ENCODE results near the gene SLC25A21. TPM values are rescaled to one million over a fixed set of nuclear protein-coding genes. Genes with fewer than 3 reads are reported as not detected.

Gene SLC25A21
- total RNA-seq, 4 donors from 2014 or later: 2.0 TPM; not detected in 3

DNA sequence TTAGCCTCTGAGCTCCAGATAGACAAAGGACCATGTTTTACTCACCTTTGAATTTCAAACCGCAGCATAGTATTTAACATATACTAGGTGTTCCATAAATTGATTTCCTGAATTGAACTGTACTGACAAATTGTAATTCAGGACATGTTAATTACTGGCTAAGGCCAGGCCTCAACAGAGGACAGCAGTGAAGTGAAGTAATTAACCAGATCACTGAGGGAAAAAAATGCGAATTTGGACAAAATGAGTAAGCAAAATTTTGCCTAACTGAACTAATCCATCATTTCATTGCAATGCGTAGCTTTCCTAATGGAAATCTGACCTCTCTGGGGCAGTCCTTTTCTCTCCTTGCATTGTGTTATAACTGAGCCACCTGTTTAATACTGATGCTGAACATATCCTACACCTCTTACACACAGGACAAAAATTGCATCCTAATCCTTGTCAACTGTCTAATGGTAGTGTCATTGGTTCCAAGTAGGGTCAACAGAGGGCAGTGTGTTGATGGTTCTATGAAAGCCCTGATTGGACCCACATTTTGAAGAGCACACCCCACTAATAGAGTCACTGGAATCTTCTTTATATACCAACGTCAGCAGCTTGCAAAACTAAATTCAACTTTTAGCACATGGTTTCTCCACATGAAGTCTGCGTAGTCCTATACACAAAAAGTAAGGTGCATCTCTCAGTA lies 148.4 kb downstream of the SLC25A21 start:
- H3K9me3 ChIP-seq: no peaks in the 10 kb centered on the region
- H3K4me1 ChIP-seq: no peaks in the 10 kb centered on the region
- no peak for TF ChIP-seq POLR2AphosphoS5 (IDR thresholded peaks at IDR 0.05)
- no peak for TF ChIP-seq POLR2A (IDR thresholded peaks at IDR 0.05)
- WGBS: 83% methylated on average over 5 of the region's 5 CpGs
- no peak overlapping the region for H3K27ac ChIP-seq
- no peaks in the 10 kb centered on the region for H3K27me3 ChIP-seq
- H3K36me3 ChIP-seq: no peaks in the 10 kb centered on the region
- no peak for DNase-seq (ENCODE audit: low spot score in 2 of 2)
- no peak overlapping the region for H3K4me3 ChIP-seq

DNA sequence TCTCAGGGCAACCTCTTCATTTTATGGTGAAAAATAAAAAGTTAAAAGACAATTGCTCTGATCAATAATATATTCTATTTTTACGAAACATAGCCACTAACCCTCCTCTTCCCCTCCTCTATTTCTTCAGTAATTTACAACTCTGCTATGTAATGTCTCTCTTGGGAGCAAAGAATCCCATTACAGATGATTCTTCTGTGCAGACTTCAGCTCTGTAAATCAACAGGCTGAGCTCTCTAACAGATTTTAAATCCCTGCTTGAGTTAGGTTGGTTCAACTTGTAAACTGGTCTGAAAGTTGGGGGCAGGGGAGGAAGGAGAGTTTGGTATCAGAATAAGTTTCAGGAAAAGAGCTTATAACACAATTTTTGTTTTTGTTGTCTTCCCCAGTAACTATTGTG lies 151.0 kb downstream of the SLC25A21 start:
- 64% methylated on average over 1 of the region's 1 CpG for WGBS
- TF ChIP-seq EP300 (IDR thresholded peaks at IDR 0.05): no peak
- TF ChIP-seq, protein P1, sequence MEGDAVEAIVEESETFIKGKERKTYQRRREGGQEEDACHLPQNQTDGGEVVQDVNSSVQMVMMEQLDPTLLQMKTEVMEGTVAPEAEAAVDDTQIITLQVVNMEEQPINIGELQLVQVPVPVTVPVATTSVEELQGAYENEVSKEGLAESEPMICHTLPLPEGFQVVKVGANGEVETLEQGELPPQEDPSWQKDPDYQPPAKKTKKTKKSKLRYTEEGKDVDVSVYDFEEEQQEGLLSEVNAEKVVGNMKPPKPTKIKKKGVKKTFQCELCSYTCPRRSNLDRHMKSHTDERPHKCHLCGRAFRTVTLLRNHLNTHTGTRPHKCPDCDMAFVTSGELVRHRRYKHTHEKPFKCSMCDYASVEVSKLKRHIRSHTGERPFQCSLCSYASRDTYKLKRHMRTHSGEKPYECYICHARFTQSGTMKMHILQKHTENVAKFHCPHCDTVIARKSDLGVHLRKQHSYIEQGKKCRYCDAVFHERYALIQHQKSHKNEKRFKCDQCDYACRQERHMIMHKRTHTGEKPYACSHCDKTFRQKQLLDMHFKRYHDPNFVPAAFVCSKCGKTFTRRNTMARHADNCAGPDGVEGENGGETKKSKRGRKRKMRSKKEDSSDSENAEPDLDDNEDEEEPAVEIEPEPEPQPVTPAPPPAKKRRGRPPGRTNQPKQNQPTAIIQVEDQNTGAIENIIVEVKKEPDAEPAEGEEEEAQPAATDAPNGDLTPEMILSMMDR (IDR thresholded peaks at IDR 0.05): no peak
- TF ChIP-seq POLR2AphosphoS5 (IDR thresholded peaks at IDR 0.05): no peak
- TF ChIP-seq POLR2A (IDR thresholded peaks at IDR 0.05): no peak
- Histone ChIP-seq H3K9me3 (no peaks in the 10 kb centered on the region), H3K36me3 (no peaks in the 10 kb centered on the region), H3K27ac (no peak overlapping the region), H3K27me3 (no peaks in the 10 kb centered on the region), H3K4me3 (no peak overlapping the region), H3K4me1 (no peaks in the 10 kb centered on the region)
- DNase-seq (ENCODE audit: low spot score in 2 of 2): no peak

DNA sequence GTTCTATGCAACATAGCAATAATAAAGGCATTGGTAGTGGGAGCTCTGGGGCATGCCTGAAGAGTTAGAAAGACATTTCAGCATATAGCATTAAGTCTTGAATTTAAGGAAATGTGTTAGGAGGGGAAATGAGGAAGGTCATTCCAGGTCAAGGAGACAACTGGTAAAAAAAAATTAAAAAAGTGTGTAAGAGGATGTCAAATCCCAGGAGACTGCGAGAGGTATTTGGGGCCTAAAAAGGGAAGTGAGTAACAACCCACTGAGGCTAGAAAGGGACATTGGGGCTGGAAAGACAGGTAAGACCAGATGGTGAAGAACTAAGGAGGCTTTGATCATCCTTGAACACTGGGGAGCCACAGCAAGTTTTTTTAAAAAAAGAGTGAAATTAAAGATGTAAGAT lies 152.9 kb downstream of the SLC25A21 start:
- Histone ChIP-seq H3K9me3 (no peaks in the 10 kb centered on the region), H3K27ac (no peak overlapping the region), H3K4me3 (no peak overlapping the region), H3K27me3 (no peaks in the 10 kb centered on the region), H3K36me3 (no peaks in the 10 kb centered on the region), H3K4me1 (no peaks in the 10 kb centered on the region)
- no peak for DNase-seq (ENCODE audit: low spot score in 2 of 2)
- no peak for TF ChIP-seq POLR2AphosphoS5 (IDR thresholded peaks at IDR 0.05)
- TF ChIP-seq POLR2A (IDR thresholded peaks at IDR 0.05): no peak
- TF ChIP-seq EP300 (IDR thresholded peaks at IDR 0.05): no peak
- TF ChIP-seq, protein P1 (IDR thresholded peaks at IDR 0.05): no peak
- WGBS: 78% methylated on average over 1 of the region's 1 CpG

DNA sequence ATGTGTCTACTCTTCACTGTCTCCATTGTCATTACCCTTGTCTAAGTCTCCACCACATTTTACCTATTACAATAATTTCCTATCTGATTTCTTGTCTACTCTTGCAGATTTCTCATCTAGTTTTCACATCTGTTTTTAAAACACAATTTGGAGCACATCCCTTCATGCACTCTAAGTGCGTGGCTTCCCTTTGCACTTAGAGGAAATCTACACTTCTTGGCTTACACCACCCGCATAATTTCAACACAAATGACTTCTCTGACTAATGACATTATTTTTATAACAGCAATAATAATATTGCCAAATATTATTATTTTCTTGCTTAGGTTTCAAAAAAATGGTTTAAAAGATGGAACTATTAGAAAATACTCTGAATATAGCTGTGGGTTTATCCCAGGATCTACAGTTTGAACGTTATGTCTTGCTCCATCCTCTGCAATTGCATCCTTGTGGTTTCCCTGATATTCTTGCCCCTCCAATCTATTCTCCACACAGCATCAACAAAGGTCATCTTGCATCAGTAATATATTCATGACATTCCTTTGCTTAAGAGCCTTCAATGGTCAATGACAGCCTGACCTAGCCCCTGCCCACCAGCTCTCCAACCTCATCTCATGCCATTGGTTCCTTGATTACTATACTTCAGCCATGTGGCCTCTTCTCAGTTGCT lies 153.7 kb downstream of the SLC25A21 start:
- DNase-seq (ENCODE audit: low spot score in 2 of 2): no peak
- Histone ChIP-seq H3K27ac (no peak overlapping the region), H3K9me3 (no peaks in the 10 kb centered on the region), H3K36me3 (no peaks in the 10 kb centered on the region), H3K4me3 (no peak overlapping the region), H3K27me3 (no peaks in the 10 kb centered on the region), H3K4me1 (no peaks in the 10 kb centered on the region)
- 57% methylated on average over 3 of the region's 3 CpGs for whole genome bisulfite sequencing
- no peak for TF ChIP-seq POLR2A (IDR thresholded peaks at IDR 0.05)
- TF ChIP-seq POLR2AphosphoS5 (IDR thresholded peaks at IDR 0.05): no peak
- TF ChIP-seq EP300 (IDR thresholded peaks at IDR 0.05): no peak
- TF ChIP-seq, protein P1 (IDR thresholded peaks at IDR 0.05): no peak

DNA sequence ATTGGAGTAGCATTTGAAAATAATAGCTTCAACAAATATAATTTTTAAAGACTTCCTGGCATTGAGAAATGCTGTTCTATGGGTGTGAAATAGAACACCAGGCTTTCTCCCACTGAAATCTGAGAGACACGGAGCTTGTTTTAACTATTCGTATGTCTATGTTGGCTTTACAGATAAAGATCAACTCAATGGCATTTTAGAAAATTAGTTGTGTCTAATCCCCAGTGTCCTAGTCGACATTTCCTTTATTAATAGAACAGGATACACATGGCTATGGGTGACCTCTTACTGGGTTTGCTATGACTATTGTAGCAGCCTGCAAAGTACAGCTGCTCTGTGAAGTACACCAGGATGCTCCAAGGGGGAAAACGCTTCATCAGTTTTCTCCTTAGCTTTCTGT lies 159.3 kb downstream of the SLC25A21 start:
- Histone ChIP-seq H3K27me3 (no peaks in the 10 kb centered on the region), H3K4me1 (no peaks in the 10 kb centered on the region), H3K36me3 (no peaks in the 10 kb centered on the region), H3K4me3 (no peak overlapping the region), H3K9me3 (no peaks in the 10 kb centered on the region), H3K27ac (no peak overlapping the region)
- 50% methylated on average over 4 of the region's 4 CpGs for WGBS
- TF ChIP-seq POLR2AphosphoS5 (IDR thresholded peaks at IDR 0.05) (no peak), EP300 (IDR thresholded peaks at IDR 0.05) (no peak), POLR2A (IDR thresholded peaks at IDR 0.05) (no peak)
- TF ChIP-seq, protein P1 (IDR thresholded peaks at IDR 0.05): no peak
- no peak for DNase-seq (ENCODE audit: low spot score in 2 of 2)

Data from suprapubic skin (tissue), 4 donors.